Ascending aorta (tissue), 2 donors: Measurements from ENCODE around the gene HENMT1. TPM values are rescaled to one million over a fixed set of nuclear protein-coding genes. Genes with fewer than 3 reads are reported as not detected.

Experiments
- DNase-seq, 2 donors: peaks; one replicate each; pipeline ENCODE4 v3.0.0-alpha.2; 2019; ENCODE audit warnings: low spot score in 2 of 2
- H3K27ac ChIP-seq, 2 donors: fragments of 200-600 bp; sonication (generic); one replicate each; pipeline ENCODE4 v1.5.1; 2016 to 2017; ENCODE audit warnings: mild to moderate bottlenecking in 1 of 2
- H3K27me3 ChIP-seq: fragments of 200-600 bp; sonication (generic); one replicate; pipeline ENCODE4 v1.5.1; 2017
- H3K36me3 ChIP-seq, 2 donors: fragments of 200-600 bp; sonication (generic); one replicate each; pipeline ENCODE4 v1.5.1; 2016
- H3K4me1 ChIP-seq, 2 donors: fragments of 200-600 bp; sonication (generic); one replicate each; pipeline ENCODE4 v1.5.1; 2016 to 2017; ENCODE audit warnings: mild to moderate bottlenecking in 1 of 2
- H3K4me3 ChIP-seq, 2 donors: fragments of 200-600 bp; sonication (generic); one replicate each; pipeline ENCODE4 v1.5.1; 2016 to 2017; ENCODE audit warnings: mild to moderate bottlenecking in 1 of 2
- H3K9me3 ChIP-seq, 2 donors: fragments of 200-600 bp; sonication (generic); one replicate each; pipeline ENCODE4 v1.5.1; 2016
- CTCF ChIP-seq, 3 experiments: fragments of 200-600 bp in 2 of 3; fragments of 450-650 bp in 1 of 3; sonication (generic) in 2 of 3; IDR thresholded peaks; one replicate each; pipeline ENCODE4 v1.5.1; 2016 to 2019; ENCODE audit warnings: antibody characterized with exemption in 3 of 3, mild to moderate bottlenecking in 1 of 3, moderate library complexity in 1 of 3
- intact Hi-C: fragments of 100-400 bp; cut with DNase I; formaldehyde crosslinking; loops from one replicate; pipeline ENCODE4 v1.15.1; 2023
- total RNA-seq: library from RNA; depleted of rRNA; stranded (reverse); fragments of >200 nt; gene quantifications from one replicate; pipeline ENCODE4 v1.1.0, GENCODE V29; 2016

Gene HENMT1
- total RNA-seq, 1 donor from 2014 or later, result not detected

GRCh38 chr1:108628665-108629064 is 32.2 kb downstream of the HENMT1 start:
- TF ChIP-seq CTCF (IDR thresholded peaks at IDR 0.05), result no peak
- no peak for DNase-seq
- H3K27ac ChIP-seq, result no peak overlapping the region
- peaks cover 0 to 2% of the 10 kb centered on the region in 2 donors for H3K4me1 ChIP-seq
- H3K4me3 ChIP-seq, result no peak overlapping the region
- peaks cover 0 to 15% of the 10 kb centered on the region in 2 donors for H3K36me3 ChIP-seq
- intact Hi-C loops, result loop anchor here (5.0 kb wide), 1 partner anchor 66 kb away; the partner anchor contains the start of gene EEIG2
- no peaks in the 10 kb centered on the region for H3K27me3 ChIP-seq
- no peaks in the 10 kb centered on the region for H3K9me3 ChIP-seq

GRCh38 chr1:108627951-108628350 is 32.9 kb downstream of the HENMT1 start:
- intact Hi-C loops, result loop anchor here (5.0 kb wide), 1 partner anchor 66 kb away; the partner anchor contains the start of gene EEIG2
- DNase-seq, result no peak
- Histone ChIP-seq H3K9me3 (no peaks in the 10 kb centered on the region), H3K4me1 (peaks cover 0 to 2% of the 10 kb centered on the region in 2 donors), H3K36me3 (peaks cover 0 to 15% of the 10 kb centered on the region in 2 donors), H3K27me3 (no peaks in the 10 kb centered on the region), H3K27ac (no peak overlapping the region), H3K4me3 (no peak overlapping the region)
- TF ChIP-seq CTCF (IDR thresholded peaks at IDR 0.05), result no peak

GRCh38 chr1:108627256-108627655 is 33.6 kb downstream of the HENMT1 start:
- intact Hi-C loops, result loop anchor here (5.0 kb wide), 1 partner anchor 65 kb away; the partner anchor contains the start of gene EEIG2
- Histone ChIP-seq H3K4me1 (peaks cover 0 to 2% of the 10 kb centered on the region in 2 donors), H3K27ac (peak overlapping the region in 1 of 2 donors; percentile 8), H3K4me3 (no peak overlapping the region), H3K9me3 (no peaks in the 10 kb centered on the region), H3K36me3 (peaks cover 0 to 15% of the 10 kb centered on the region in 2 donors), H3K27me3 (no peaks in the 10 kb centered on the region)
- TF ChIP-seq CTCF (IDR thresholded peaks at IDR 0.05), result no peak
- no peak for DNase-seq

GRCh38 chr1:108624069-108624468 is 36.8 kb downstream of the HENMT1 start:
- TF ChIP-seq CTCF (IDR thresholded peaks at IDR 0.05), result no peak
- DNase-seq, result no peak
- Histone ChIP-seq H3K9me3 (no peaks in the 10 kb centered on the region), H3K36me3 (no peaks in the 10 kb centered on the region), H3K4me1 (peaks cover 0 to 2% of the 10 kb centered on the region in 2 donors), H3K27me3 (no peaks in the 10 kb centered on the region), H3K27ac (no peak overlapping the region), H3K4me3 (no peak overlapping the region)
- intact Hi-C loops, result no loop called here

- Histone ChIP-seq H3K27me3 (no peaks in the 10 kb centered on the region), H3K4me3 (no peak overlapping the region), H3K9me3 (no peaks in the 10 kb centered on the region), H3K27ac (no peak overlapping the region), H3K4me1 (no peaks in the 10 kb centered on the region), H3K36me3 (peaks cover 2 to 7% of the 10 kb centered on the region in 2 donors)
- no peak for TF ChIP-seq CTCF (IDR thresholded peaks at IDR 0.05)
- DNase-seq, result no peak
- intact Hi-C loops, result no loop called here
Measured at GRCh38 chr1:108617724-108618056, 43.2 kb downstream of the HENMT1 start.
